GM19324 (cell line): Measurements from ENCODE around the gene IFTAP.

Source experiments
- ATAC-seq: cut with Tn5 transposase; IDR thresholded peaks from one replicate; pipeline ENCODE4 v1.9.1; 2021; ENCODE audit warnings: mild to moderate bottlenecking, moderate library complexity; ENCODE audit not compliant: unreplicated experiment, low FRiP score

Gene IFTAP

DNA sequence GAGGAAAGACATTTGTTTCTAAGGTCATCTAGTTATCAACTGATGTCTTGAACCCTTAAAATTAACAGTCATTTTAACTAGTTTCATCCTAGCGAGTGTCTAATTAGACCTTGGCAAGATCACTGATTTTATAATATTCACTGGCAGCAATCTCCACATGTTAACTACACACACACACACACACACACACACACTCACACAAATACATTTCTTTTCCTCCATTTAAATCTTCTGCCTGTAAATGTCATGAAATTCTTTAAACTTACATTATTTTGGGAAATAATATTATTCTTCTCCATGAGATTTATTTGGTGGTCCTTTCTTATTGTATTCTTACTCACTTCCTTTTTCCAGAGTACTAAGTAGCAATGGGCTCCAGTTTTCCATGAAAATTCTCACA is 2.9 kb upstream of the IFTAP start:
- no peak for ATAC-seq

DNA sequence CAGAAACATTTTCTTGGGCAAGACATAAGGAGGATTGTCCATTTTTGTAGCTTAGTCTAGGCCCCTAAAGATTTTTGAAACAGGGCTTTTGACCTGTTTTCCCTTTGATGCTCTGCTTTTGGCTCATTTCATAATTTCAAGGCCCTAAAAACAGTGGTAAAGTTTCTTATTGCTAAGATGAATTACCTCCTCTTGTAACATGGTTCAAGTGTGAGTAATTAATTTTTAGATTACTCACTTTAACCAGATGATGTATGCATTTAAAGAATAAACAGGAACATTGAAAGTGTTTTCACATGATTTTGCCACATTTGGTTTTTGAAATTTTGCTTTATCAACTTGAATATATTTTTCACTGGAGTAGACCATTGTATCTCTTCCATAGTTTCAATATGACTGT is 2.6 kb downstream of the IFTAP start:
- ATAC-seq = no peak

- no peak for ATAC-seq
Observed at GRCh38 chr11:36598051-36598450, 3.7 kb downstream of the IFTAP start, which contains the start of gene RAG2. Gene RAG2, minus strand, starts transcription at chr11:36598236. Its CDS starts 4,068 bp downstream, at chr11:36594168.

DNA sequence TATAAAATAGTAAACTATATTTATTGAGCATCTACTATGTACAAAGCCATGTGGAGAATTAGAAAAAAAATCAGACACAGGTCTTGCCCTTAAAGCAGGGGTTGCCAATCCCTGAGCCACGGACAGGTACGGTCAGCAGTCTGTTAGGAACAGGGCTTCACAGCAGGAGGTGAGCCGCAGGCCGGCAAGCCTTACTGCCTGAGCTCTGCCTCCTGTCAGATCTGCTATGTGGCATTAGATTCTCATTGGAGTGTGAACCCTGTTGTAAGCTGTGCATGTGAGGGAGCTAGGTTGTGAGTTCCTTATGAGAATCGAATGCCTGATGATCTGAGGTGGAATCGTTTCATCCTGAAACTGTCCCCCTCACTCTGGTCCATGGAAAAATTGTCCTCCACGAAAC is 5.9 kb downstream of the IFTAP start:
- ATAC-seq = no peak

DNA sequence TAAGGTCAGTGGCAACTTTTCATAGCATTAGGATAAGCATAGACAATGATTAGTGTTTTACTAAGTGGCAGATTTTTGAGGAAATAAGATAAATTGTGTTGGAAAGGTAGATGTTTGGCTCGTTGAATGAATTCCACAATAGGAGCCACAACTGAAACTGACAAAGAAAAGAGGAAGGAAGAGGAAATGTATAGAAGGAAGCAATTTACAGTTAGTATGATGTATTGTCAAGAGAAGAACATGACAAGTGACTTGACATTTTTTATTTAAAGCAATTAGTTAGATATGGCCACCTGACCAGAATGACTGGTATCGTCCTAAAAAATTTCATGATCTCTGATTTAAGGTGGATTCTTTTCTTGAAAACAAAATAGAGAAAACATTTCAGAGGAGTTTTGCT is 6.9 kb downstream of the IFTAP start:
- ATAC-seq = no peak

- ATAC-seq = no peak
Observed at GRCh38 chr11:36602135-36602534, 7.8 kb downstream of the IFTAP start.

DNA sequence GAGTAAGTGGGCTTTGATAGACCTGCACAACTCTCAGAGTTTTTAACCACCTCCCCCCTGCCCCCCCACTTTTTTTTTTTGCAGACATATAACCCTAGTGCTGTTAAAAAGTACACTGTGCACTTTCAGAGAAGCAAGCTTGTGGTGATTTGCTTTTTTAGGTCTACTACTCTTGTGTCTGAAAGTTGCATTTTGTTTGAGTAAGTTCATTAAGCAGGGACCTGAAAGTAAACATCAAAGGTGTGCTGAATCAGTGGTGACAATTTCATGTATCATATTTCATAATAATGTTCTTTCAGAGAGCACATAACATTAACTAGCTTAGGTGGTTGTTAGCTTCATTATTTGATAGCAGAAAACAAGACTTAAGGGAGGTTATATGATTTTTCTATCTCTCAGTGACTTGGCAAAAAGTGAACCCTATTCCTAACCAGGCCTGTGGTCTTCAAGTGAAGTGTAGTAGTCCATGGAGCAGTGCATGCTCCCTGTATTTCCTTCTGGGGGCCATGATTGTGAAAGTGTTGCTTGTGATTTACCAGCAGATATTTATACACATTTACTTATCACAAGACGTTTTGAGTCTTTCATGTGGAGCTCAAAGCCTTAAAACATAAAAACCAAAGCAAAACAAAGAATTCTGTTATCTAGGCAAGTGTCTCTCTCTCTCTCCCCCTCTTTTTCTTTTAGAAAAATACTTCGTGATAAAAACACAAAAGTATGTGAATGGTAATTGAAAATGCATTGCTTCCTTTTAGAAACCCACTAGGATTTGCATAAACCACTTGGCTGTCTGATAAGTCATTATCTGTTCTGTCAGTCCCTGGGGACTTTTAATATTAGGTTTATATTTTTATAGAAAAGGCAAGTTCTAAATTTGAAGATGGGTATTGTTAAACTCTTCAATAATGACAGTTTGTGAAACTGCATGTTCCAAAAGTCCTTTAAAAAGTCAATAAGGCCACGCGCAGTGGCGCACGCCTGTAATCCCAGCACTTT is 11.2 kb downstream of the IFTAP start:
- no peak for ATAC-seq

DNA sequence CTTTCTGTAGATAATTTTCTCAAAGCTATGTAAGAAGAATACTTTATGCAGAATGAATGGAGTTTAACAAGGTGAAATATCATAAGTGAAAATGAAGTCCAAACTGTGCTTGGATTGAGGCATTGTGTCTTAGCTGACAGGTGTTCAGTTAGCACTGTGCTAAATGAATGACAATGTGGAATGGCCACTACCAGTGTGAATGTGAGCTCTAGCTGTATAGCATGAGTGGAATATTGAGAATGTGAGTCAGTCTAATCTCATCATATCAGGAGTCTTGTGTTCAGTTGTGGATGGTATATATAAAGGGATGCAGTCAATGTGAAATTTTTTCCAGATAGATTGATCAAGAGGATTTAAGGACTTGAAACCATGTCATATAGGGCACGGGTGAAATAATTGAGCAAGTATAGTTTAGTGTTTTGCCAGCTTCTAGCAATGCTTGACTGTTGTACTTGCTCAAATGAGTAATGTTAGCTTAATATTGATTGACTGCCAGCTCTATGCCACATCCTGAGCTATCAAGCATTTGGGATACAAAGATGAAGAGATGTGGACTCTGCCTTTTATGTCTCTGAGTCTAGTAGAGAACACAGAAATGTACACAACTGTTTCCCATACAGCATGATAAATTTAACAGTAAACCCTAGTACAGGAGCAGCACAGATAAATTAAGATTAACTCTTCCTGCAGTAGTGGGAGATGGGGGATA is 14.3 kb downstream of the IFTAP start:
- ATAC-seq = no peak

GRCh38 chr11:36609383-36609782 is 15.1 kb downstream of the IFTAP start:
- no peak for ATAC-seq

- no peak for ATAC-seq
Observed at GRCh38 chr11:36615826-36616225, 21.5 kb downstream of the IFTAP start.

- ATAC-seq = no peak
Observed at GRCh38 chr11:36617543-36618362, 23.5 kb downstream of the IFTAP start.

- no peak for ATAC-seq
Observed at GRCh38 chr11:36618363-36619047, 24.2 kb downstream of the IFTAP start.

DNA sequence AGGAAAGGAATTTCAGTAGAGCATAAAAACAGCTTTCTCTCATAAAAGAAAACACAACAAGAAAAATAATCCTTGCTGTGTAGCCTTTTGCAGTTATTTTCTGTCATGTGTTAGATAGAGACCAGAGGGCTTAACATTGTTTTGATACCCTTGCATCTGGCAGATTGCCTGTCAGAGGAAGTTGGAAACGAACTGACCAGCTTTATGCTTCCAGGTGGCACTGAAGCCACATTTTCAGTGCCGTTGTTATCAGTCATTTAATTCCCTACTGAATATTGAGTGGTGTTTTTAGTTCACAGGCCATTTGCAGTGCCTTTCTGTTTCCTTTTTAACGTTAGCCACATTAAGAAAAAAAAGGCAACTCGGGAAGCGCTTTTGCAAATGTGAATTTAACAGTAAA is 25.2 kb downstream of the IFTAP start:
- ATAC-seq = no peak

DNA sequence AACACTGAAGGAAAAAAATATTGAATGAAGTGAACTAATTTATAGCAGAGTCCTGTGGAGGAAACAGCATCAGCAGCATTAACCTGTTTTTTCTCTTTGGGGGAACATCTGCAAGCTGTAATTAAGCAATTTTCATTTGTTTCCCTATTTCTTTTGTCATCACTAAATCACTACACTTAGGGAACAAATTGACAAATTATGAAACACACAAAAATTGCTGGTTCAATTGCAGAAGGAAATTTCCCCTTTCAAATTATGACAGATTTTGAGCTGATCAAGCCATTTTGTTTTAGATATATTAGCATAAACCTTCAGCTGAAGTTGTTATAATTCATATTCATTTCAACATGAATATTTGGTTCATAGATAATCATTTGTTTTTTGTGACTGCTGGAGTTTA is 25.9 kb downstream of the IFTAP start:
- no peak for ATAC-seq

- no peak for ATAC-seq
Observed at GRCh38 chr11:36622431-36623136, 28.3 kb downstream of the IFTAP start.

DNA sequence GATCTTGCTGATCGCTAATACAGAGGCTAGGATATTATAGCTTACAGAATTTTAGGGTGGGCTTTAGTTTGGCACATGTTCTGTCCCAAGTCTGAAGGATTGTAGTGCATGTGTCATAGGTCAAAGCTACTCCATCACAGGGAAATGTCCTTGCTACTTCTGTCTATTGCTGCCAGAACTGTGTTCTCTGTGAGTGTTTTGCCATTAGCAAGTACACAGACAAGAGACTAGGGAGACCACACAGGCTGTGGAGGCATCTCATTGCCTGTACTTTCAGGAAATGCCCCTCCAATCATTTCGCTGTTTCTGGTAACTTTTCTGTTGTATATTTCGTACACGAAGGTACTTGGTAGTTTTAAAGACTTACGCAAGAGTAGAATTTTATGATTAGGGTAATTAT is 29.2 kb downstream of the IFTAP start:
- ATAC-seq = no peak

DNA sequence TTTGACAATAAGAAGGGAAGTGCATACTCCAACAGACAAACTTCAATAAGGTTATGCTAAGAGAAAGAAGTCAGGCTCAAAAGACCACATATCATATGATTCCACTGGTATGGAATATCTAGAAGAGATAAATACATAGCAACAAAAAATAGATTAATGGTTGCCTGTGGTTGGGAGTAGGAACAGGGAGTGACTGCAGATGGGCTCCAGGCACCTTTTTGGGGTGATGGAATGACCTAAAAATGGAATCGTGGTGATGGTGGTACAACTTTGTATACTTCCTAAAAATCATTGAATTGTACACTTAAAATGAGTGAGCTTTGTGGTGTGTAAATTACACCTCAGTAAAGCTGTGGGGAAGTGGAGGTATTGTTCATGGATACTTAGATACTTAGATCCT is 32.7 kb downstream of the IFTAP start:
- no peak for ATAC-seq

GRCh38 chr11:36627471-36627870 is 33.2 kb downstream of the IFTAP start:
- no peak for ATAC-seq

GRCh38 chr11:36628141-36628540 is 33.8 kb downstream of the IFTAP start:
- ATAC-seq = no peak
